ENCODE measurements around the gene OVCA2.

DNA sequence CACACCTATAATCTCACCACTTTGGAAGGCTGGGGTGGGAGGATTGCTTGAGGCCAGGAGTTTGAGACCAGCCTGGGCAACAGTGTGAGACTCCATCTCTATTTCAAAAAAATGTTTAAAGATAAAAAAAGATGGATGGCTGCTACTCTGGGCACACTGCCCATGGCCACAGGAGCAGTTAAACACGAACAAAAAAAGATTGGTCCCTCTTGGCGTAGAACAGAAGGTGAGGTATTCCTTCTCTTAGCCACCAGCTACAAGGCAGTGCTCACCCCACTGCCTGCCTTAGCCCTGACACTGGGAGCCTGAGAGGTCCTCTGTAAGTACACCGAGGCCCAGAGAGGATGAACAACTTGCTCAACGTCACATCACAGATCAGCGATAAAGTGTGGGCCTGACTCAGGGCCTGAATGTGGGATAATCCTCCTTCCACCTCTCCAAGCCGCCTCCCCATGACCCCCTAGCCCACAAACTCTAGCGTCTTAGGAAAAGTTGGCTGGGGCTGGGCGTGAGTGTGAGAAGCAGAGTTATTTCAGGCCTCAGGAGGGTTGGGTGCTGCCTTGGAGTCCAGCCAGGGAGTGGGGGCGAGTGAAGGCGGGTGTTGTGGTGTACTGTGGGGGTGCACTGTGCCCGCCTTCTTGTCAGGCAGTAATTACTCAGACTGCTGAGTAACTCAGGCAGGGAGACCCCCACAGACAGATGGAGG is 14.1 kb upstream of the OVCA2 start:
- TF ChIP-seq, protein P1, sequence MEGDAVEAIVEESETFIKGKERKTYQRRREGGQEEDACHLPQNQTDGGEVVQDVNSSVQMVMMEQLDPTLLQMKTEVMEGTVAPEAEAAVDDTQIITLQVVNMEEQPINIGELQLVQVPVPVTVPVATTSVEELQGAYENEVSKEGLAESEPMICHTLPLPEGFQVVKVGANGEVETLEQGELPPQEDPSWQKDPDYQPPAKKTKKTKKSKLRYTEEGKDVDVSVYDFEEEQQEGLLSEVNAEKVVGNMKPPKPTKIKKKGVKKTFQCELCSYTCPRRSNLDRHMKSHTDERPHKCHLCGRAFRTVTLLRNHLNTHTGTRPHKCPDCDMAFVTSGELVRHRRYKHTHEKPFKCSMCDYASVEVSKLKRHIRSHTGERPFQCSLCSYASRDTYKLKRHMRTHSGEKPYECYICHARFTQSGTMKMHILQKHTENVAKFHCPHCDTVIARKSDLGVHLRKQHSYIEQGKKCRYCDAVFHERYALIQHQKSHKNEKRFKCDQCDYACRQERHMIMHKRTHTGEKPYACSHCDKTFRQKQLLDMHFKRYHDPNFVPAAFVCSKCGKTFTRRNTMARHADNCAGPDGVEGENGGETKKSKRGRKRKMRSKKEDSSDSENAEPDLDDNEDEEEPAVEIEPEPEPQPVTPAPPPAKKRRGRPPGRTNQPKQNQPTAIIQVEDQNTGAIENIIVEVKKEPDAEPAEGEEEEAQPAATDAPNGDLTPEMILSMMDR (IDR thresholded peaks at IDR 0.05): no peak
- no peak for TF ChIP-seq POLR2A (IDR thresholded peaks at IDR 0.05)
